Naive thymus-derived CD8-positive, alpha-beta T cell (primary cell): ENCODE measurements around the gene SDC3. TPM values are rescaled to one million over a fixed set of nuclear protein-coding genes. Genes with fewer than 3 reads are reported as not detected.
"Not testable (repeated sequence)": the region's sequence is repeated elsewhere in the genome, so short reads cannot be mapped to it uniquely, and the experiment has no call there.

Source experiments
- ATAC-seq, 2 donors: fragments of 150-1000 bp; cut with Tn5 transposase in 1 of 2; sonication (Bioruptor Pico), chemical (Tn5 transposase) in 1 of 2; 1 replicate in 1 of 2; 2 replicates in 1 of 2; pipeline ENCODE4 v1.10.0; 2021; ENCODE audit warnings: mild to moderate bottlenecking in 2 of 2, moderate library complexity in 2 of 2
- POLR2A ChIA-PET: fragments of 350-600 bp; sonication (Branson Sonifier 250); formaldehyde crosslinking; loops from one replicate; lab custom pipeline; 2021; ENCODE audit warnings: antibody characterized with exemption; lab: Charles Lee
- DNase-seq, 10 donors: peaks; one replicate each; pipeline versions ENCODE4 v3.0.0 to v3.0.0-alpha.2; 2020 to 2022
- H3K27ac Mint-ChIP-seq, 10 donors: one replicate each; pipeline ENCODE4 v1.8.0; 2020 to 2022; ENCODE audit warnings: mild to moderate bottlenecking in 10 of 10, mixed read lengths in 10 of 10, moderate library complexity in 4 of 10, inconsistent platforms in 1 of 10
- H3K27me3 Mint-ChIP-seq, 5 donors: one replicate each; pipeline ENCODE4 v1.8.0; 2021 to 2022; ENCODE audit warnings: mixed read lengths in 5 of 5
- H3K36me3 Mint-ChIP-seq, 3 donors: one replicate each; pipeline ENCODE4 v1.8.0; 2020 to 2022; ENCODE audit warnings: mixed read lengths in 3 of 3, mild to moderate bottlenecking in 2 of 3, inconsistent platforms in 1 of 3
- H3K4me1 Mint-ChIP-seq, 4 donors: one replicate each; pipeline ENCODE4 v1.8.0; 2021 to 2022; ENCODE audit warnings: mixed read lengths in 4 of 4
- H3K4me3 Mint-ChIP-seq, 10 donors: one replicate each; pipeline ENCODE4 v1.8.0; 2020 to 2022; ENCODE audit warnings: mild to moderate bottlenecking in 10 of 10, mixed read lengths in 10 of 10, moderate library complexity in 6 of 10, inconsistent platforms in 1 of 10
- H3K9me3 Mint-ChIP-seq, 9 donors: one replicate each; pipeline ENCODE4 v1.8.0; 2020 to 2022; ENCODE audit warnings: mixed read lengths in 9 of 9, mild to moderate bottlenecking in 3 of 9, inconsistent platforms in 1 of 9, moderate library complexity in 1 of 9
- polyA plus RNA-seq, 3 donors: library from polyadenylated mRNA; unstranded; fragments of 300-500 nt; fragmentation: Illumina TruSeq; gene quantifications; one replicate each; pipeline ENCODE4 v1.2.3, GENCODE V29; 2021
- total RNA-seq, 8 experiments: library from RNA in 2 of 8; stranded (reverse) in 2 of 8; gene quantifications; one replicate each; pipeline ENCODE4 v1.2.3 and lab custom pipeline; 2021 to 2026

The SDC3 gene
- total and polyA plus RNA-seq, 5 experiments from 2014 or later, result 0.16 to 0.66 TPM; not detected in 3

DNA sequence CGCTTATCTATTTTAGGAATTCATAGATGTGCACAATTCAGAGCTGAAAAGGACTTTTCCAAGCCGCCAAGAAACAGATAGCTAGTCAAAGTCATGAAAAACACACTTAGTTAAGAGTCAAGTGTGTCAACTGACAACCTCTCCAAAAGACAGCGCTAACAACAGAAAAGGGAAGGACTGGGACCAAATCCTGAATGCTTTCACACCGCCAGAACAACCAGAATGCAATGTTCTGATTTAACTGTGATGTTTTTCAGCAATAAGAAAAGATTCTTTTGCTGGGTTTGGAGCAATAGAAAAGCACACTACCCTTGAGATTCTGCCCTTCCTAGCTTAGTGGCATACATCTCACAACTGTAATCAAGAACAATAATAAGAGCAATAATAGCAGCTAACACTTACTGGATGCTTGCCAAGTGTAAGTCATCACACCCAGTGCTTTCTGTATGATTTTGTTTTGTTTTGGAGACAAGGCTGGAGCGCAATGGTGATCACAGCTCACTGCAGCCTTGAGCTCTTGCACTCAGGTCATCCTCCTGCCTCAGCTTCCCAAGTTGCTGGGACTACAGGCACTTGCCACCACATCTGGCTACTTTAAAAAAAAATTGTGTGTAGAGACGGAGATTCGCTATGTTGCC lies 33.9 kb upstream of the SDC3 start:
- H3K9me3 Mint-ChIP-seq, result no peaks in the 10 kb centered on the region
- H3K4me3 Mint-ChIP-seq, result no peak overlapping the region
- peaks cover 4 to 88% (median 7%) of the 10 kb centered on the region in 3 donors for H3K36me3 Mint-ChIP-seq
- no peak for ATAC-seq
- peak overlapping the region in 4 of 10 donors; percentile 40 to 84 (median 61) for H3K27ac Mint-ChIP-seq
- DNase-seq, result no peak
- no peaks in the 10 kb centered on the region for H3K27me3 Mint-ChIP-seq
- H3K4me1 Mint-ChIP-seq, result peaks cover 0 to 6% (median 2%) of the 10 kb centered on the region in 4 donors
- POLR2A ChIA-PET, result no interaction called here

DNA sequence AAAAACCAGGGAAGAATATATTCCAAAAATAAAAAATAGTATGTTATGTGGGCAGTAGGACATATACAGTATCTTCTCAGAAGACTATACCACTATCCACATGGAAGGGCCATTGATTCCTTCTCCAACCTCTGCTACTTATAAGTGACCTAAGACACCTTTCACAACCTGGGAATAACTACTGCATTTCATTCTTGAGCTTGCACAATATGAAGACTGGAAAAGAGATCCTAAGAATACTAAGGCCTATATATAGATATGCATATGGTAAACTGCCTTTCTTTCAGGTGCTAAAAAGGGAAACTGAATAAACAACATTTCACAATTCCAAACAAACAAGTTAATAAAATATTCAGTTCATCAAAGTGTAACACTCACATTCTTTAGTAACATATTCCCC lies 32.0 kb upstream of the SDC3 start:
- H3K9me3 Mint-ChIP-seq, result no peaks in the 10 kb centered on the region
- peak overlapping the region in 2 of 10 donors; percentile 3 to 35 for H3K27ac Mint-ChIP-seq
- POLR2A ChIA-PET, result no interaction called here
- H3K27me3 Mint-ChIP-seq, result no peaks in the 10 kb centered on the region
- no peak overlapping the region for H3K4me3 Mint-ChIP-seq
- peaks cover 0 to 5% (median under 1%) of the 10 kb centered on the region in 4 donors for H3K4me1 Mint-ChIP-seq
- DNase-seq, result no peak
- peaks cover 4 to 85% (median 9%) of the 10 kb centered on the region in 3 donors for H3K36me3 Mint-ChIP-seq
- no peak for ATAC-seq

GRCh38 chr1:30936541-30937171 lies 28.1 kb upstream of the SDC3 start:
- Mint-ChIP-seq H3K27ac (peak overlapping the region in 4 of 10 donors; percentile 37 to 76 (median 58)), H3K9me3 (no peaks in the 10 kb centered on the region), H3K4me1 (peaks cover 0 to 6% (median under 1%) of the 10 kb centered on the region in 4 donors), H3K36me3 (peaks cover 0 to 88% (median 13%) of the 10 kb centered on the region in 3 donors), H3K4me3 (no peak overlapping the region), H3K27me3 (no peaks in the 10 kb centered on the region)
- POLR2A ChIA-PET, result no interaction called here
- ATAC-seq, result no peak
- DNase-seq, result no peak

- H3K4me3 Mint-ChIP-seq, POLR2A ChIA-PET, DNase-seq, H3K4me1 Mint-ChIP-seq, H3K9me3 Mint-ChIP-seq, ATAC-seq, H3K27me3 Mint-ChIP-seq: not testable (repeated sequence)
- Mint-ChIP-seq H3K27ac (peak overlapping the region in 3 of 10 donors; percentile 76 to 83 (median 79)), H3K36me3 (peaks cover 0 to 85% (median 13%) of the 10 kb centered on the region in 3 donors)
These were observed 27.2 kb upstream of the SDC3 start for GRCh38 chr1:30935758-30936157.

- ATAC-seq, result no peak
- H3K36me3 Mint-ChIP-seq, result peaks cover 0 to 75% (median 13%) of the 10 kb centered on the region in 3 donors
- no peaks in the 10 kb centered on the region for H3K27me3 Mint-ChIP-seq
- no peak overlapping the region for H3K4me3 Mint-ChIP-seq
- H3K4me1 Mint-ChIP-seq, result peaks cover 0 to 8% (median under 1%) of the 10 kb centered on the region in 4 donors
- peak overlapping the region in 6 of 10 donors; percentile 39 to 83 (median 60) for H3K27ac Mint-ChIP-seq
- no peaks in the 10 kb centered on the region for H3K9me3 Mint-ChIP-seq
- POLR2A ChIA-PET, result no interaction called here
- no peak for DNase-seq
These were observed 26.1 kb upstream of the SDC3 start for GRCh38 chr1:30934613-30935012.

GRCh38 chr1:30933874-30934252 lies 25.3 kb upstream of the SDC3 start:
- ATAC-seq, result no peak
- peak overlapping the region in 1 of 10 donors; percentile 32 for H3K4me3 Mint-ChIP-seq
- DNase-seq, result no peak
- no peaks in the 10 kb centered on the region for H3K9me3 Mint-ChIP-seq
- H3K27me3 Mint-ChIP-seq, result no peaks in the 10 kb centered on the region
- H3K27ac Mint-ChIP-seq, result peak overlapping the region in 6 of 10 donors; percentile 20 to 73 (median 52)
- POLR2A ChIA-PET, result no interaction called here
- H3K36me3 Mint-ChIP-seq, result peaks cover 0 to 67% (median 9%) of the 10 kb centered on the region in 3 donors
- H3K4me1 Mint-ChIP-seq, result peaks cover 0 to 8% (median 6%) of the 10 kb centered on the region in 4 donors

DNA sequence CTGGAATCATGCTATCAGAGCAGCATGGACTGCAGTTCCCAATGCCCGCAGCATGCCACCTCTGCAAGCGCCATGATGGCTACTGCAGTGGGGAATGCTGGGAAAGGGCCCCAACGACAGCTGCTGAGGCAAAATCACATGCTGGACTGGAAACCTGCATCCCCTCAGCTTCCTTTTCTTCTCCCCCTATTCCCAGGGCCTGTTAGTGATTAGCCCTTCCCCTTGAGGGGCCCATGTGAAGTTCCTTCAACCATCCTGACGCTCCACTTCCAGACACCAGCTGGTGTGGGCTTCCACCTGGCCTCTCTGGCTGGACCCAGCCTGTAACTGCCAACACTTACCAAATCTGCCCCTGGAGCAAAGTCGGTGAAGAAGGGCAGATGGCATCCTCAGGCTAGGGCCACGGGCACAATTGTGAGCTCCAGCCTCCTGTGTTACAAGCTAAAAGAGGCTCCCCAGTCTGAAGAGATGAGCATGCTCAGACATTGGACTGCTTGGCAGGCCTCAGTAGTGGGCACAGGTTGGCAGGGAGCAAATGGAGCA lies 22.1 kb upstream of the SDC3 start:
- Mint-ChIP-seq H3K4me1 (peaks cover 0 to 11% (median 7%) of the 10 kb centered on the region in 4 donors), H3K4me3 (no peak overlapping the region), H3K27me3 (peaks cover 0 to 2% (median 0%) of the 10 kb centered on the region in 5 donors), H3K9me3 (no peaks in the 10 kb centered on the region), H3K36me3 (peaks cover 0 to 47% (median 7%) of the 10 kb centered on the region in 3 donors), H3K27ac (peak overlapping the region in 6 of 10 donors; percentile 37 to 87 (median 74))
- POLR2A ChIA-PET, result no interaction called here
- DNase-seq (no peak), ATAC-seq (peak in 1 of 2 donors; percentile 13)

- no peak for ATAC-seq
- no peak for DNase-seq
- Mint-ChIP-seq H3K4me3 (no peak overlapping the region), H3K36me3 (peaks cover 0 to 41% (median 7%) of the 10 kb centered on the region in 3 donors), H3K27ac (peak overlapping the region in 4 of 10 donors; percentile 29 to 68 (median 50)), H3K9me3 (no peaks in the 10 kb centered on the region), H3K27me3 (peaks cover 0 to 2% (median 0%) of the 10 kb centered on the region in 5 donors), H3K4me1 (peaks cover 0 to 11% (median 7%) of the 10 kb centered on the region in 4 donors)
- POLR2A ChIA-PET, result no interaction called here
These were observed 21.5 kb upstream of the SDC3 start for GRCh38 chr1:30929944-30930525.

DNA sequence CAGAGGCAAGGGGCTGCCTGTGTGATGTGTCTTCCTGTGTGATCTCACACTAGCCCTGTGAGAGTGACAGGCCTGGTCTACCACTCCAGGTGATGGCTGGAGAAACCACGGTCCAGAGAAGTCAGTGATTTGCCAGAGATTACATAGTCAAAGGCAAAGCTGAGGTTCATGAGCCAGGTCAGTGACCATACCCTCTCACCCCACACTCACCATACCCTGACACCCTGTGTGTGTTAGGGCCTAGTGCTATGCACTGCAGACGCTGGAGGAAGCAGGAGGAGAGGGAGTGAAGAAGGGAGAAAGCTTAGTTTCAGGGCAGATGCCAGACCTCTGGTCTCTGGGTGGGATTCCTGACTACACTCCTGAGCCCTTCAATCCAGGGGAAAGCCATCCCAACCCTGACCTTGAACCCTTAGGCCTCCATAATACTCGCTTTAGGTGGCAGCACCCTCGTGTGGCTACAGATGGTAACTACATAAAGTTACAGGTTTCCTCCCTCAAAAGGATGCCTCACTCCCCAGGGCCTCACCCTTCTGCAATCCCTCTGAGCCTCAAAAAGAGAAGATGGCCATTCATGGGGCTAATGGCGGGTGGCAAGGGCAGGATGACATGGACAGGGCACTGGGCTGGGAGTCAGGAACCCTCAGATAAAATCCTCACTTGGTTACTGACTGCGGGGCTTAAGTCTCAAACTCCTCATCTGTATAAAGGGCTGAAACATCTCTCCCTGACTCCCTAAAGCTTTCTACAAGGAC lies 20.8 kb upstream of the SDC3 start:
- H3K27me3 Mint-ChIP-seq, result peaks cover 0 to 2% (median 0%) of the 10 kb centered on the region in 5 donors
- POLR2A ChIA-PET, result interaction anchor here (1.2 to 1.7 kb wide), 2 partner anchors 10 to 150 kb away, joined by 3 to 5 read pairs; no protein-coding TSS in a partner anchor
- peaks cover 0 to 11% (median 5%) of the 10 kb centered on the region in 4 donors for H3K4me1 Mint-ChIP-seq
- H3K4me3 Mint-ChIP-seq, result peak overlapping the region in 2 of 10 donors; percentile 24 to 25
- DNase-seq (peak in 7 of 10 donors; percentile 31 to 46 (median 38)), ATAC-seq (peak; percentile 65 to 69)
- H3K36me3 Mint-ChIP-seq, result peaks cover 0 to 34% (median 4%) of the 10 kb centered on the region in 3 donors
- H3K9me3 Mint-ChIP-seq, result no peaks in the 10 kb centered on the region
- peak overlapping the region in 5 of 10 donors; percentile 49 to 80 (median 64) for H3K27ac Mint-ChIP-seq

GRCh38 chr1:30928789-30929134 lies 20.2 kb upstream of the SDC3 start:
- DNase-seq, result no peak

DNA sequence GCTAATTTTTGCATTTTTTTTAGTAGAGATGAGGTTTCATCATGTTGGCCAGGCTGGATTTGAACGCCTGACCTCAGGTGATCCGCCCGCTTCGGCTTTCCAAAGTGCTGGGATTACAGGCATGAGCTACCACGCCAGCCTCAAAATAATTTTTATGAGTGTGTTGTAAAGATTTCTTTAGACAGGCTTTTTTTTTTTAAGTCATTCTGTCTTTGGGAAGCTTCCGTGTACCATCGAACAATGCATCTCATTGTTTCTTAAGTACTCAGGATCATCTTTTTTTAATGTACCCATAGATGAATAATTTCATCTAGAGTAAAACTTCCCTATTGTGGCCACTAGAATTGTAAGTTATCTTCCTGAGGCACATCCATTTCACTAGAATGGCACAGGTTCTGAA lies 19.6 kb upstream of the SDC3 start:
- Mint-ChIP-seq H3K27me3 (peaks cover 0 to 4% (median 0%) of the 10 kb centered on the region in 5 donors), H3K4me1 (peaks cover 0 to 11% (median 5%) of the 10 kb centered on the region in 4 donors), H3K9me3 (no peaks in the 10 kb centered on the region), H3K4me3 (no peak overlapping the region), H3K27ac (no peak overlapping the region), H3K36me3 (peaks cover 0 to 23% (median 0%) of the 10 kb centered on the region in 3 donors)
- POLR2A ChIA-PET, result interaction anchor here (1.2 to 1.7 kb wide), 2 partner anchors 9 to 149 kb away, joined by 3 to 5 read pairs; no protein-coding TSS in a partner anchor
- ATAC-seq (no peak), DNase-seq (no peak)

More at GRCh38 chr1:30928789-30929134, 20.2 kb upstream of the SDC3 start:
- Mint-ChIP-seq H3K36me3 (peaks cover 0 to 29% (median 0%) of the 10 kb centered on the region in 3 donors), H3K27me3 (peaks cover 0 to 2% (median 0%) of the 10 kb centered on the region in 5 donors), H3K9me3 (no peaks in the 10 kb centered on the region), H3K4me3 (no peak overlapping the region), H3K4me1 (peaks cover 0 to 11% (median 5%) of the 10 kb centered on the region in 4 donors), H3K27ac (peak overlapping the region in 2 of 10 donors; percentile 49 to 80)
- no peak for ATAC-seq
- POLR2A ChIA-PET, result interaction anchor here (1.2 to 1.7 kb wide), 2 partner anchors 10 to 149 kb away, joined by 3 to 5 read pairs; no protein-coding TSS in a partner anchor
